ENCODE measurements around the gene PRELID2.

Gene PRELID2

GRCh38 chr5:145859897-145860296, 24.8 kb upstream of the PRELID2 start:
- TF ChIP-seq, protein P1, sequence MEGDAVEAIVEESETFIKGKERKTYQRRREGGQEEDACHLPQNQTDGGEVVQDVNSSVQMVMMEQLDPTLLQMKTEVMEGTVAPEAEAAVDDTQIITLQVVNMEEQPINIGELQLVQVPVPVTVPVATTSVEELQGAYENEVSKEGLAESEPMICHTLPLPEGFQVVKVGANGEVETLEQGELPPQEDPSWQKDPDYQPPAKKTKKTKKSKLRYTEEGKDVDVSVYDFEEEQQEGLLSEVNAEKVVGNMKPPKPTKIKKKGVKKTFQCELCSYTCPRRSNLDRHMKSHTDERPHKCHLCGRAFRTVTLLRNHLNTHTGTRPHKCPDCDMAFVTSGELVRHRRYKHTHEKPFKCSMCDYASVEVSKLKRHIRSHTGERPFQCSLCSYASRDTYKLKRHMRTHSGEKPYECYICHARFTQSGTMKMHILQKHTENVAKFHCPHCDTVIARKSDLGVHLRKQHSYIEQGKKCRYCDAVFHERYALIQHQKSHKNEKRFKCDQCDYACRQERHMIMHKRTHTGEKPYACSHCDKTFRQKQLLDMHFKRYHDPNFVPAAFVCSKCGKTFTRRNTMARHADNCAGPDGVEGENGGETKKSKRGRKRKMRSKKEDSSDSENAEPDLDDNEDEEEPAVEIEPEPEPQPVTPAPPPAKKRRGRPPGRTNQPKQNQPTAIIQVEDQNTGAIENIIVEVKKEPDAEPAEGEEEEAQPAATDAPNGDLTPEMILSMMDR (IDR thresholded peaks at IDR 0.05) = no peak

GRCh38 chr5:145859453-145859852, 24.3 kb upstream of the PRELID2 start:
- TF ChIP-seq, protein P1 (IDR thresholded peaks at IDR 0.05) = no peak

- TF ChIP-seq, protein P1 (IDR thresholded peaks at IDR 0.05) = no peak
Measured at GRCh38 chr5:145858959-145859358, 23.8 kb upstream of the PRELID2 start.

DNA sequence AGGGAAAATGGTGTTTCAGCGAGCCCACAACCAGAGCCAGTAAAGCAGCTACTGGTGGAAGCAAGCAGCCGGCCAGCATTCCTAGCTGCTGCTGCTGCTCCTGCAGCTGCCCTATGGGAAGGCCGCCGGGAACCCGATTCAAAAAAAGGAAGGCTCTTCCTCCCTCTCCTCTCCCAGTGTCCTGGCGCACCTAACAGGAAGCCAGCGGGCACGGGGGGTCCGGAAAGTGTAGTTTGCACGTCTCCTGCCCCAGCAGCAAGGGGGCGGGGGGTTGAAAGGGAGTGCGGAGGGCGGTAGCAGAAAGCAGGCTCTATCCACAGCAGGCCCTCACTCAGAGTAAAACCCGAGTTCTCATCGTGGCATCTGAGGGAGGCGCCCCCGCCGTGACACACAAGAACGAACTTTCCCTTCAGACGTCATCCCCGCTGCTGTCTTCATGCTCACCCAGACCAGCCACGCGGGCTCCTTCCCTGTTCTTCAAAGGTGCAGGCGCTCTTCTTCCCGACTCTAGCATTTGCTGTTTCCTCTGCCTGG, 21.2 kb upstream of the PRELID2 start:
- TF ChIP-seq, protein P1 (IDR thresholded peaks at IDR 0.05) = no peak

- TF ChIP-seq, protein P1 (IDR thresholded peaks at IDR 0.05) = no peak
Measured at GRCh38 chr5:145855763-145856267, 20.7 kb upstream of the PRELID2 start.

GRCh38 chr5:145854651-145855258, 19.6 kb upstream of the PRELID2 start:
- TF ChIP-seq, protein P1 (IDR thresholded peaks at IDR 0.05) = no peak

GRCh38 chr5:145853781-145854376, 18.7 kb upstream of the PRELID2 start:
- TF ChIP-seq, protein P1 (IDR thresholded peaks at IDR 0.05) = no peak

Data from LNCAP (cell line).